ENCODE results near the gene ZNF329.
"Not testable (repeated sequence)": the region's sequence is repeated elsewhere in the genome, so short reads cannot be mapped to it uniquely, and the experiment has no call there.

Gene ZNF329

GRCh38 chr19:58166708-58167280 lies 16.2 kb upstream of the ZNF329 start:
- no peaks in the 10 kb centered on the region; the same call in 1 of the 2 replicates for H3K9me3 ChIP-seq (ENCODE audit: low read depth, low read length)
- H3K9ac ChIP-seq (ENCODE audit: insufficient read length) = no peak overlapping the region
- no peak overlapping the region for H3K4me3 ChIP-seq
- no peak for DNase-seq (ENCODE audit: low read depth, low spot score)
- H3K36me3 ChIP-seq (ENCODE audit: insufficient read depth, low read length) = no peaks in the 10 kb centered on the region
- no peak overlapping the region for H3K27ac ChIP-seq
- no peak for TF ChIP-seq FOXP2 (optimal IDR thresholded peaks at IDR 0.05; ENCODE audit: control extremely low read depth, extremely low read length, insufficient read depth)
- no peak for TF ChIP-seq POLR2AphosphoS5 (IDR thresholded peaks at IDR 0.05; ENCODE audit: borderline replicate concordance, low read depth, low read length)
- no peak for TF ChIP-seq EZH2 (IDR thresholded peaks at IDR 0.05)

GRCh38 chr19:58166268-58166667 lies 15.7 kb upstream of the ZNF329 start:
- no peaks in the 10 kb centered on the region; the same call in 1 of the 2 replicates for H3K9me3 ChIP-seq (ENCODE audit: low read depth, low read length)
- TF ChIP-seq FOXP2 (optimal IDR thresholded peaks at IDR 0.05; ENCODE audit: control extremely low read depth, extremely low read length, insufficient read depth) (no peak), EZH2 (IDR thresholded peaks at IDR 0.05) (no peak), POLR2AphosphoS5 (IDR thresholded peaks at IDR 0.05; ENCODE audit: borderline replicate concordance, low read depth, low read length) (no peak)

GRCh38 chr19:58157045-58157728 lies 6.6 kb upstream of the ZNF329 start:
- no peaks in the 10 kb centered on the region for H3K36me3 ChIP-seq (ENCODE audit: insufficient read depth, low read length)
- TF ChIP-seq FOXP2 (optimal IDR thresholded peaks at IDR 0.05; ENCODE audit: control extremely low read depth, extremely low read length, insufficient read depth) (no peak), POLR2AphosphoS5 (IDR thresholded peaks at IDR 0.05; ENCODE audit: borderline replicate concordance, low read depth, low read length) (no peak)
- no peak overlapping the region for H3K27ac ChIP-seq
- H3K9ac ChIP-seq (ENCODE audit: insufficient read length) = no peak overlapping the region
- DNase-seq (ENCODE audit: low read depth, low spot score) = no peak
- H3K4me3 ChIP-seq = no peak overlapping the region
- H3K9me3 ChIP-seq (ENCODE audit: low read depth, low read length) = no peaks in the 10 kb centered on the region

More at GRCh38 chr19:58166268-58166667, 15.7 kb upstream of the ZNF329 start:
- Histone ChIP-seq H3K4me3 (no peak overlapping the region), H3K27ac (no peak overlapping the region), H3K9ac (ENCODE audit: insufficient read length) (no peak overlapping the region), H3K36me3 (ENCODE audit: insufficient read depth, low read length) (no peaks in the 10 kb centered on the region)
- no peak for DNase-seq (ENCODE audit: low read depth, low spot score)

- Histone ChIP-seq H3K4me3 (peak overlapping the region; percentile 95), H3K27ac (no peak overlapping the region), H3K9ac (ENCODE audit: insufficient read length) (peak overlapping the region; percentile 82), H3K36me3 (ENCODE audit: insufficient read depth, low read length) (no peaks in the 10 kb centered on the region), H3K9me3 (ENCODE audit: low read depth, low read length) (no peaks in the 10 kb centered on the region)
- TF ChIP-seq POLR2AphosphoS5 (IDR thresholded peaks at IDR 0.05; ENCODE audit: borderline replicate concordance, low read depth, low read length) = peak; percentile 78
- TF ChIP-seq FOXP2 (optimal IDR thresholded peaks at IDR 0.05; ENCODE audit: control extremely low read depth, extremely low read length, insufficient read depth) = peak; percentile 57
- no peak for TF ChIP-seq EZH2 (IDR thresholded peaks at IDR 0.05)
- DNase-seq (ENCODE audit: low read depth, low spot score) = peak; percentile 45
Measured at GRCh38 chr19:58154679-58155648, 4.4 kb upstream of the ZNF329 start.

GRCh38 chr19:58154287-58154678 lies 3.7 kb upstream of the ZNF329 start:
- H3K27ac ChIP-seq = no peak overlapping the region
- TF ChIP-seq EZH2 (IDR thresholded peaks at IDR 0.05) (no peak), FOXP2 (optimal IDR thresholded peaks at IDR 0.05; ENCODE audit: control extremely low read depth, extremely low read length, insufficient read depth) (no peak), POLR2AphosphoS5 (IDR thresholded peaks at IDR 0.05; ENCODE audit: borderline replicate concordance, low read depth, low read length) (no peak)
- no peaks in the 10 kb centered on the region for H3K36me3 ChIP-seq (ENCODE audit: insufficient read depth, low read length)
- H3K4me3 ChIP-seq = peak overlapping the region; percentile 95
- H3K9ac ChIP-seq (ENCODE audit: insufficient read length) = peak overlapping the region; percentile 82
- peaks cover 3% of the 10 kb centered on the region; the same call in 1 of the 2 replicates for H3K9me3 ChIP-seq (ENCODE audit: low read depth, low read length)
- DNase-seq (ENCODE audit: low read depth, low spot score) = no peak

- no peak overlapping the region for H3K4me3 ChIP-seq
- TF ChIP-seq FOXP2 (optimal IDR thresholded peaks at IDR 0.05; ENCODE audit: control extremely low read depth, extremely low read length, insufficient read depth) (no peak), POLR2AphosphoS5 (IDR thresholded peaks at IDR 0.05; ENCODE audit: borderline replicate concordance, low read depth, low read length) (no peak), EZH2 (IDR thresholded peaks at IDR 0.05) (no peak)
- H3K9me3 ChIP-seq (ENCODE audit: low read depth, low read length) = peaks cover 5% of the 10 kb centered on the region; the same call in 1 of the 2 replicates
- DNase-seq (ENCODE audit: low read depth, low spot score) = no peak
- no peaks in the 10 kb centered on the region for H3K36me3 ChIP-seq (ENCODE audit: insufficient read depth, low read length)
- no peak overlapping the region for H3K27ac ChIP-seq
- H3K9ac ChIP-seq (ENCODE audit: insufficient read length) = no peak overlapping the region
Measured at GRCh38 chr19:58153386-58153785, 2.8 kb upstream of the ZNF329 start.

GRCh38 chr19:58147475-58147874 lies 3.1 kb downstream of the ZNF329 start:
- not testable (repeated sequence) for H3K9ac ChIP-seq (ENCODE audit: insufficient read length); H3K27ac ChIP-seq; DNase-seq (ENCODE audit: low read depth, low spot score); H3K4me3 ChIP-seq; H3K36me3 ChIP-seq (ENCODE audit: insufficient read depth, low read length)
- H3K9me3 ChIP-seq (ENCODE audit: low read depth, low read length) = peaks cover 13% of the 10 kb centered on the region; the same call in 1 of the 2 replicates

- TF ChIP-seq POLR2AphosphoS5 (IDR thresholded peaks at IDR 0.05; ENCODE audit: borderline replicate concordance, low read depth, low read length) (no peak), FOXP2 (optimal IDR thresholded peaks at IDR 0.05; ENCODE audit: control extremely low read depth, extremely low read length, insufficient read depth) (no peak), EZH2 (IDR thresholded peaks at IDR 0.05) (no peak)
- peaks cover 13% of the 10 kb centered on the region; the same call in 1 of the 2 replicates for H3K9me3 ChIP-seq (ENCODE audit: low read depth, low read length)
- DNase-seq (ENCODE audit: low read depth, low spot score) = no peak
- H3K36me3 ChIP-seq (ENCODE audit: insufficient read depth, low read length) = peaks cover 19% of the 10 kb centered on the region; the same call in 1 of the 2 replicates
- H3K27ac ChIP-seq = no peak overlapping the region
- no peak overlapping the region for H3K4me3 ChIP-seq
- no peak overlapping the region for H3K9ac ChIP-seq (ENCODE audit: insufficient read length)
Measured at GRCh38 chr19:58145849-58146248, 4.7 kb downstream of the ZNF329 start.
